ENCODE results near the gene TATDN2.

DNA sequence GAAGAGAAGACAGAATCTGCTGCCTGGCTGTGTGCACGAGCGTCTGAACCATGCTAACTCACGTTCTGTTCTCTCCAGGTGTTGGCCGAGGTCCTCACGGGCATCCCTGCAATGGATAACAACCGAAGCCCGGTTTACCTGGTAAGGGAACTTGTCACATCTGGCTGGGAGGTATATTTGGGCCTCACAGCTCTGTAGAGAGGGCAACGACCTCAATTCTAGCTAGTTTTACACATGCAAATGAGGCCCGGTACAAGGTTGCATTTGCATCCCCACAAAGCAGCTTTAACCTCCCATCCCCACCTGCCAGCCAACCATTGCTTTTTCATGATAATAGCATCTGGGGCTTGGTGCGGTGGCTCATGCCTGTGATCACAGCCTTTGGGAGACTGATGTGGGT, 22.0 kb upstream of the TATDN2 start:
- TF ChIP-seq EZH2 (IDR thresholded peaks at IDR 0.05): no peak
- no peak for TF ChIP-seq FOXP2 (optimal IDR thresholded peaks at IDR 0.05; ENCODE audit: control extremely low read depth, extremely low read length, insufficient read depth)
